HCT116 (cell line): Measurements from ENCODE around the gene LIMK2. TPM values are rescaled to one million over a fixed set of nuclear protein-coding genes. Genes with fewer than 3 reads are reported as not detected.
"Not testable (repeated sequence)": the region's sequence is repeated elsewhere in the genome, so short reads cannot be mapped to it uniquely, and the experiment has no call there.

Experiments
- ATAC-seq: fragments of 200-7000 bp; cut with Tn5 transposase; 2 replicates; pipeline ENCODE4 v1.9.1; 2020; ENCODE audit warnings: mild to moderate bottlenecking, moderate library complexity
- BruUV-seq: library from RNA; stranded (reverse); fragments of 400-500 nt; replicated peaks from 2 replicates; lab custom pipeline; 2021; lab: Mats Ljungman, UMichigan
- CTCF ChIA-PET: fragments of 300-600 bp; sonication (Branson Sonifier 250); formaldehyde crosslinking; loops from one replicate; lab custom pipeline; 2021; ENCODE audit warnings: antibody characterized with exemption; lab: Charles Lee
- POLR2A ChIA-PET: fragments of 300-600, 350-600 bp; sonication (Branson Sonifier 250); formaldehyde crosslinking; loops from one replicate; lab custom pipeline; 2021; ENCODE audit warnings: antibody characterized with exemption; lab: Charles Lee
- RAD21 ChIA-PET, 2 experiments: fragments of 300-600 bp; sonication (Branson Sonifier 250); formaldehyde crosslinking; loops; one replicate each; lab custom pipeline; 2023; ENCODE audit warnings: low total read pairs in 2 of 2; ENCODE audit not compliant: uncharacterized antibody in 2 of 2, unreplicated experiment in 2 of 2, low non-redundant PET in 1 of 2; lab: Charles Lee
- DNase-seq: peaks from one replicate; pipeline ENCODE4 v3.0.0-alpha.2; 2010; ENCODE audit warnings: low read depth, low spot score
- H2AFZ ChIP-seq: fragments of 200-600 bp; shearing (Covaris generic), sonication (generic); 2 replicates; pipeline ENCODE4 v1.6.1; 2017; ENCODE audit warnings: low read depth, mixed run types, mixed read lengths, antibody characterized with exemption, low read length; ENCODE audit not compliant: poor library complexity, severe bottlenecking
- H3K27ac ChIP-seq: 2 replicates; pipeline ENCODE4 v1.5.1; 2012; ENCODE audit warnings: low read depth, low read length
- H3K27me3 ChIP-seq: fragments of 200-600 bp; sonication (generic); 2 replicates; pipeline ENCODE4 v1.6.1; 2016; ENCODE audit warnings: mixed run types, low read length, mixed read lengths; ENCODE audit not compliant: insufficient read depth
- H3K36me3 ChIP-seq, 2 experiments: fragments of 200-500 bp in 1 of 2; fragments of 200-600 bp in 1 of 2; sonication (Bioruptor generic) in 1 of 2; sonication (generic) in 1 of 2; 2 replicates each; pipeline versions ENCODE4 v1.5.1 to v1.6.1; 2014 to 2016; ENCODE audit warnings: low read length in 2 of 2, inconsistent platforms in 1 of 2, mixed read lengths in 1 of 2, mixed run types in 1 of 2; ENCODE audit not compliant: insufficient read depth in 2 of 2, control insufficient read depth in 1 of 2
- H3K4me1 ChIP-seq, 2 experiments: fragments of 200-600 bp in 1 of 2; sonication (generic) in 1 of 2; 2 replicates each; pipeline versions ENCODE4 v1.5.1 to v1.6.1; 2012 to 2017; ENCODE audit warnings: low read length in 2 of 2, inconsistent platforms in 1 of 2, mild to moderate bottlenecking in 1 of 2, mixed read lengths in 1 of 2, mixed run types in 1 of 2, moderate library complexity in 1 of 2; ENCODE audit not compliant: insufficient read depth in 2 of 2, control insufficient read depth in 1 of 2
- H3K4me2 ChIP-seq: fragments of 200-600 bp; sonication (generic); 2 replicates; pipeline ENCODE4 v1.6.1; 2017; ENCODE audit warnings: mixed run types, low read length, mixed read lengths
- H3K4me3 ChIP-seq, 2 experiments: fragments of 200-600 bp in 1 of 2; sonication (generic) in 1 of 2; replicated peaks in 1 of 2; 2 replicates each; pipeline ENCODE4 v1.5.1; 2011 to 2016; ENCODE audit warnings: low read length in 2 of 2, control low read depth in 1 of 2, low read depth in 1 of 2, mild to moderate bottlenecking in 1 of 2, mixed read lengths in 1 of 2, mixed run types in 1 of 2
- H3K79me2 ChIP-seq: fragments of 200-600 bp; sonication (generic); 2 replicates; pipeline ENCODE4 v1.6.1; 2017; ENCODE audit warnings: mild to moderate bottlenecking, mixed run types, low read length, moderate library complexity, mixed read lengths; ENCODE audit not compliant: insufficient read depth
- H3K9ac ChIP-seq: fragments of 200-600 bp; sonication (generic); 2 replicates; pipeline ENCODE4 v1.6.1; 2016; ENCODE audit warnings: low read length, mixed read lengths
- H3K9me2 ChIP-seq: fragments of 200-600 bp; sonication (generic), shearing (Covaris generic); 2 replicates; pipeline ENCODE4 v1.6.1; 2017; ENCODE audit warnings: mixed run types, mild to moderate bottlenecking, moderate library complexity; ENCODE audit not compliant: insufficient read depth
- H3K9me3 ChIP-seq, 2 experiments: fragments of 200-500 bp in 1 of 2; fragments of 200-600 bp in 1 of 2; sonication (Bioruptor generic) in 1 of 2; sonication (generic) in 1 of 2; 2 replicates each; pipeline ENCODE4 v1.6.1; 2014 to 2017; ENCODE audit warnings: low read length in 2 of 2, mixed read lengths in 2 of 2, inconsistent platforms in 1 of 2, low read depth in 1 of 2, mild to moderate bottlenecking in 1 of 2, mixed run types in 1 of 2, moderate library complexity in 1 of 2; ENCODE audit not compliant: control insufficient read depth in 1 of 2, insufficient read depth in 1 of 2
- H4K20me1 ChIP-seq: fragments of 200-600 bp; sonication (generic), shearing (Covaris generic); 2 replicates; pipeline ENCODE4 v1.6.1; 2017; ENCODE audit warnings: mixed run types, mild to moderate bottlenecking, moderate library complexity; ENCODE audit not compliant: insufficient read depth
- ATF3 ChIP-seq: IDR thresholded peaks from 2 replicates; pipeline ENCODE4 v1.6.1; 2012
- CTCF ChIP-seq, 3 experiments: fragments of 200-600 bp in 1 of 3; sonication (generic) in 1 of 3; IDR thresholded peaks in 2 of 3; conservative IDR thresholded peaks in 1 of 3; 2 replicates each; pipeline ENCODE4 v1.5.1; 2012 to 2017; ENCODE audit warnings: low read depth in 2 of 3, low read length in 2 of 3, antibody characterized with exemption in 1 of 3, borderline replicate concordance in 1 of 3, control low read depth in 1 of 3, mild to moderate bottlenecking in 1 of 3, mixed read lengths in 1 of 3, mixed run types in 1 of 3, moderate library complexity in 1 of 3; ENCODE audit not compliant: insufficient read depth in 1 of 3
- EGR1 ChIP-seq: IDR thresholded peaks from 2 replicates; pipeline ENCODE4 v1.6.1; 2012; ENCODE audit warnings: low read depth
- ELF1 ChIP-seq: IDR thresholded peaks from 2 replicates; pipeline ENCODE4 v1.6.1; 2012; ENCODE audit warnings: low read depth, borderline replicate concordance
- SIN3A ChIP-seq: IDR thresholded peaks from 2 replicates; pipeline ENCODE4 v1.6.1; 2012; ENCODE audit warnings: low read depth
- TCF7L2 ChIP-seq: IDR thresholded peaks from 2 replicates; pipeline ENCODE4 v1.7.0; 2011; ENCODE audit warnings: borderline replicate concordance, inconsistent platforms; ENCODE audit not compliant: insufficient read depth, insufficient read length; ENCODE audit errors: extremely low read depth
- intact Hi-C: fragments of 100-400 bp; cut with micrococcal nuclease; formaldehyde crosslinking; loops from 2 replicates; pipeline ENCODE4 v1.10.0; 2022
- total RNA-seq: library from RNA; stranded (reverse); gene quantifications from one replicate; pipeline ENCODE4 v1.2.1, GENCODE V29; 2021; ENCODE audit not compliant: unreplicated experiment

LIMK2 gene
- total RNA-seq, 1 experiment from 2014 or later: 21.9 TPM

DNA sequence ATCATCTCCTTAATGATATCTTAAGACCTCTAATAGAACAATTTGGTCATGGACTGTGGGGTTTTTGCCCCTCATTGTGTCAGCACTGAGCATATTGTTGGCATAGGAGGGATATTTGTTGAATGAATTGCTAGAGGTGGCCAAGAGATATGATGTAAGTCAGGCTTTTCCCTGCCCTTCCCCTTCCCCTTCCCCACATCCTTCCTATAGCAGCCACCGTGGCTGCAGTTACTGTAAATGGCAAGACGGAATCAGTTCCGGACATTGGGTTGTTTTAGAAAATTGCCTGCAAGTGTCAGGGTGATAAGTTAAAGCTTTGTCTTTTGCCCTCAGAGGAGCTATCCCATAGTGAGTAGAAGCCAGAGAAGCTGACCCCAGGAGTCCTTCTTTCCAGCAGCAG is 23.0 kb downstream of the LIMK2 start:
- Histone ChIP-seq H3K4me1 (peaks cover 0 to 18% of the 10 kb centered on the region in 2 experiments; a peak in 2 of 4 replicates), H2AFZ (no peak overlapping the region), H3K9me3 (no peaks in the 10 kb centered on the region), H3K36me3 (no peaks in the 10 kb centered on the region), H3K9ac (no peak overlapping the region), H4K20me1 (no peaks in the 10 kb centered on the region), H3K4me3 (no peak overlapping the region), H3K9me2 (no peaks in the 10 kb centered on the region), H3K4me2 (no peak overlapping the region), H3K27ac (no peak overlapping the region), H3K27me3 (no peaks in the 10 kb centered on the region), H3K79me2 (peaks cover 19% of the 10 kb centered on the region)
- intact Hi-C loops: no loop called here
- ATAC-seq: no peak
- no peak for DNase-seq
- POLR2A ChIA-PET: no interaction called here
- no TSS peak for BruUV-seq
- TF ChIP-seq TCF7L2: no peak
- no peak for TF ChIP-seq EGR1
- no peak for TF ChIP-seq ELF1
- TF ChIP-seq CTCF (IDR thresholded peaks at IDR 0.05 in 2 of 3, conservative IDR thresholded peaks at IDR 0.05 in 1 of 3; ENCODE audit: borderline replicate concordance in 1 of 3, insufficient read depth in 1 of 3, low read depth in 2 of 3, low read length in 2 of 3): no peak
- no peak for TF ChIP-seq ATF3
- no peak for TF ChIP-seq SIN3A
- RAD21 ChIA-PET: no interaction called here
- CTCF ChIA-PET: no interaction called here

DNA sequence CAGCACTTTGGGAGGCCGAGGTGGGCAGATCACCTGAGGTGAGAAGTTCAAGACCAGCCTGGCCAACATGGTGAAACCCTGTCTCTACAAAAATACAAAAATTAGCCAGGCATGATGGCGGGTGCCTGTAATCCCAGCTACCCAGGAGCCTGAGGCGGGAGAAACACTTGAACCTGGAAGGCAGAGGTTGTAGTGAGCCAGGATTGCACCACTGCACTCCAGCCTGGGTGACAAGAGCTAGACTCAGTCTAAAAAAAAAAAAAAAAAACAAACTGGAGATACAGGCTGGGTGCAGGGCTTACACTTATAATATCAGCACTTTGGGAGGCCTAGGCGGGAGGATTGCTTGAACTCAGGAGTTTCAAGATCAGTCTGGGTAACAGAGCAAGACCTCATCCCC is 23.9 kb downstream of the LIMK2 start:
- H3K27me3 ChIP-seq, BruUV-seq, RAD21 ChIA-PET: not testable (repeated sequence)

More for the DNA sequence above, 23.9 kb downstream of the LIMK2 start:
- Histone ChIP-seq H3K79me2 (peaks cover 19% of the 10 kb centered on the region), H3K4me1 (peaks cover 6 to 27% of the 10 kb centered on the region in 2 experiments)
- H3K36me3 ChIP-seq, H3K4me3 ChIP-seq, H3K27ac ChIP-seq, H2AFZ ChIP-seq, DNase-seq, intact Hi-C loops, POLR2A ChIA-PET, H4K20me1 ChIP-seq, H3K4me2 ChIP-seq, ATAC-seq, CTCF ChIA-PET, H3K9ac ChIP-seq, H3K9me3 ChIP-seq, H3K9me2 ChIP-seq: not testable (repeated sequence)
